H1 (cell line): ENCODE data around the gene DGKZ. TPM values are rescaled to one million over a fixed set of nuclear protein-coding genes. Genes with fewer than 3 reads are reported as not detected.

Experiments used
- CTCF ChIA-PET: fragments of 300-600 bp; sonication (Branson Sonifier 250); formaldehyde crosslinking; loops from one replicate; lab custom pipeline; 2021; ENCODE audit not compliant: partially characterized antibody; lab: Charles Lee
- POLR2A ChIA-PET: fragments of 300-600 bp; sonication (Branson Sonifier 250); formaldehyde crosslinking; loops from one replicate; lab custom pipeline; 2021; ENCODE audit warnings: inconsistent platforms; ENCODE audit not compliant: partially characterized antibody; lab: Charles Lee
- DNase-seq, 2 experiments: peaks; one replicate each; pipeline versions ENCODE4 v3.0.0 to v3.0.0-alpha.2; 2010 to 2022; ENCODE audit warnings: low spot score in 2 of 2, low read depth in 1 of 2, mixed read lengths in 1 of 2
- FAIRE-seq: peaks from 2 replicates; lab custom pipeline; 2011; peaks lifted over from hg19 to GRCh38; lab: Jason Lieb, UNC
- H2AFZ ChIP-seq: 2 replicates; pipeline ENCODE4 v1.8.1; 2012; ENCODE audit warnings: low read length, inconsistent platforms
- H2AK5ac ChIP-seq: 2 replicates; pipeline ENCODE4 v1.6.1; 2013; ENCODE audit warnings: low read depth, low read length
- H2BK120ac ChIP-seq: replicated peaks from 2 replicates; pipeline ENCODE3; 2013; ENCODE audit warnings: low read depth, low read length, inconsistent platforms
- H2BK12ac ChIP-seq: 2 replicates; pipeline ENCODE4 v1.6.1; 2013; ENCODE audit warnings: low read depth, low read length
- H2BK15ac ChIP-seq: 2 replicates; pipeline ENCODE4 v1.6.1; 2013; ENCODE audit warnings: low read length
- H2BK20ac ChIP-seq: 2 replicates; pipeline ENCODE4 v1.6.1; 2013; ENCODE audit warnings: low read length
- H2BK5ac ChIP-seq: 2 replicates; pipeline ENCODE4 v1.6.1; 2013; ENCODE audit warnings: low read depth, low read length
- H3K14ac ChIP-seq: 2 replicates; pipeline ENCODE4 v1.6.1; 2013; ENCODE audit warnings: inconsistent platforms; ENCODE audit not compliant: insufficient read length
- H3K18ac ChIP-seq: 2 replicates; pipeline ENCODE4 v1.6.1; 2013; ENCODE audit warnings: low read length; ENCODE audit errors: extremely low read depth
- H3K23ac ChIP-seq: 2 replicates; pipeline ENCODE4 v1.6.1; 2013; ENCODE audit warnings: inconsistent platforms; ENCODE audit not compliant: insufficient read length
- H3K23me2 ChIP-seq: 2 replicates; pipeline ENCODE4 v1.6.1; 2013; ENCODE audit warnings: low read depth, low read length
- H3K27ac ChIP-seq: 2 replicates; pipeline ENCODE4 v1.6.1; 2011; ENCODE audit warnings: low read depth, low read length, inconsistent platforms
- H3K27me3 ChIP-seq, 4 experiments: replicated peaks in 1 of 4; 1 replicate in 1 of 4; 2 replicates in 3 of 4; pipeline versions ENCODE4 v1.6.1 to v1.8.1; 2011 to 2013; ENCODE audit warnings: low read length in 3 of 4, mild to moderate bottlenecking in 3 of 4, inconsistent platforms in 2 of 4, mixed read lengths in 2 of 4, moderate library complexity in 1 of 4; ENCODE audit not compliant: control insufficient read depth in 3 of 4, insufficient read depth in 3 of 4; ENCODE audit errors: extremely low read depth in 1 of 4
- H3K36me3 ChIP-seq, 4 experiments: 2 replicates each; pipeline versions ENCODE4 v1.6.1 to v1.8.1; 2011 to 2013; ENCODE audit warnings: mild to moderate bottlenecking in 4 of 4, low read length in 3 of 4, moderate library complexity in 2 of 4, control low read depth in 1 of 4, inconsistent platforms in 1 of 4; ENCODE audit not compliant: insufficient read depth in 4 of 4, control insufficient read depth in 2 of 4
- H3K4ac ChIP-seq: replicated peaks from 2 replicates; pipeline ENCODE3; 2013; ENCODE audit warnings: low read length, low read depth, mixed read lengths, inconsistent platforms; ENCODE audit not compliant: insufficient read length
- H3K4me1 ChIP-seq, 4 experiments: replicated peaks in 1 of 4; 1 replicate in 1 of 4; 2 replicates in 3 of 4; pipeline versions ENCODE4 v1.6.1 to v1.8.1; 2011 to 2013; ENCODE audit warnings: low read length in 3 of 4, inconsistent platforms in 2 of 4, mixed read lengths in 1 of 4; ENCODE audit not compliant: insufficient read depth in 4 of 4, control insufficient read depth in 3 of 4
- H3K4me2 ChIP-seq, 2 experiments: 2 replicates each; pipeline versions ENCODE4 v1.6.1 to v1.8.1; 2011 to 2013; ENCODE audit warnings: low read depth in 2 of 2, low read length in 2 of 2, control low read depth in 1 of 2, inconsistent platforms in 1 of 2, mild to moderate bottlenecking in 1 of 2; ENCODE audit not compliant: insufficient read depth in 1 of 2
- H3K4me3 ChIP-seq, 4 experiments: fragments of 200-600, 300-600 bp in 1 of 4; sonication (generic), shearing (Covaris generic), sonication (Bioruptor Twin) in 1 of 4; 2 replicates each; pipeline versions ENCODE4 v1.5.1 to v1.8.1; 2011 to 2016; ENCODE audit warnings: low read length in 4 of 4, low read depth in 3 of 4, control low read depth in 2 of 4, inconsistent platforms in 2 of 4, mild to moderate bottlenecking in 2 of 4, mixed read lengths in 1 of 4, moderate library complexity in 1 of 4; ENCODE audit not compliant: insufficient read depth in 2 of 4; ENCODE audit errors: extremely low read depth in 1 of 4
- H3K56ac ChIP-seq: replicated peaks from 2 replicates; pipeline ENCODE3; 2013; ENCODE audit warnings: low read depth, mild to moderate bottlenecking, mixed read lengths, low read length, inconsistent platforms; ENCODE audit not compliant: insufficient read length
- H3K79me1 ChIP-seq: 2 replicates; pipeline ENCODE4 v1.6.1; 2013; ENCODE audit warnings: low read depth, low read length, control low read depth
- H3K79me2 ChIP-seq, 2 experiments: 2 replicates each; pipeline versions ENCODE4 v1.6.1 to v1.8.1; 2012 to 2013; ENCODE audit warnings: low read length in 2 of 2, mild to moderate bottlenecking in 2 of 2, inconsistent platforms in 1 of 2; ENCODE audit not compliant: insufficient read depth in 2 of 2, control insufficient read depth in 1 of 2
- H3K9ac ChIP-seq, 4 experiments: replicated peaks in 1 of 4; 1 replicate in 1 of 4; 2 replicates in 3 of 4; pipeline versions ENCODE4 v1.6.1 to v1.8.1; 2011 to 2013; ENCODE audit warnings: low read depth in 3 of 4, low read length in 3 of 4, control low read depth in 2 of 4, mild to moderate bottlenecking in 2 of 4, moderate library complexity in 2 of 4, inconsistent platforms in 1 of 4; ENCODE audit errors: extremely low read depth in 1 of 4
- H3K9me3 ChIP-seq, 2 experiments: 2 replicates each; pipeline versions ENCODE4 v1.6.1 to v1.8.1; 2012 to 2013; ENCODE audit warnings: mild to moderate bottlenecking in 2 of 2, moderate library complexity in 2 of 2, control low read depth in 1 of 2, inconsistent platforms in 1 of 2, low read depth in 1 of 2, low read length in 1 of 2, mixed read lengths in 1 of 2; ENCODE audit not compliant: insufficient read depth in 2 of 2
- H4K20me1 ChIP-seq, 2 experiments: replicated peaks in 1 of 2; 2 replicates each; pipeline versions ENCODE3 to v1.8.1; 2011 to 2013; ENCODE audit warnings: inconsistent platforms in 2 of 2, low read length in 2 of 2, mild to moderate bottlenecking in 1 of 2; ENCODE audit not compliant: insufficient read depth in 2 of 2, control insufficient read depth in 1 of 2
- H4K5ac ChIP-seq: 2 replicates; pipeline ENCODE4 v1.6.1; 2013; ENCODE audit warnings: low read length, low read depth, mixed read lengths, inconsistent platforms; ENCODE audit not compliant: insufficient read length
- H4K8ac ChIP-seq: 2 replicates; pipeline ENCODE4 v1.8.0; 2013; ENCODE audit warnings: mild to moderate bottlenecking, moderate library complexity, low read length, inconsistent platforms; ENCODE audit not compliant: insufficient read depth; ENCODE audit errors: extremely low read depth
- H4K91ac ChIP-seq: replicated peaks from 2 replicates; pipeline ENCODE3; 2013; ENCODE audit warnings: low read length, mixed read lengths, inconsistent platforms; ENCODE audit not compliant: insufficient read length
- WGBS, 2 experiments: shearing (Covaris generic) in 1 of 2; methylation state at CpG; one replicate each; pipeline versions ENCODE4 v1.1.6 to v1.1.7; 2013 to 2015; ENCODE audit warnings: low lambda C conversion rate in 2 of 2, mixed read lengths in 2 of 2, inconsistent platforms in 1 of 2, low coverage in 1 of 2, missing lambda C conversion rate in 1 of 2; ENCODE audit not compliant: insufficient replicate concordance in 2 of 2, insufficient coverage in 1 of 2, insufficient read length in 1 of 2; ENCODE audit errors: extremely low coverage in 1 of 2, missing lambda C conversion rate in 1 of 2; 5-methylcytosine and 5-hydroxymethylcytosine counted together
- polyA plus RNA-seq, 7 experiments: library from polyadenylated mRNA; depleted of rRNA in 3 of 7; stranded (reverse) in 5 of 7; unstranded in 2 of 7; fragments of >200 nt in 5 of 7; fragments of 200-250 nt in 2 of 7; gene quantifications; 1 replicate in 5 of 7; 2 replicates in 1 of 7; 4 replicates in 1 of 7; pipeline versions ENCODE4 v1.2.1 to v1.2.3, GENCODE V29; 2011 to 2013; ENCODE audit warnings: missing spikeins in 2 of 7, mixed read lengths in 2 of 7
- total RNA-seq: library from RNA; stranded (reverse); fragmentation: NEBNext Ultra II Directional; extraction: Animal tissue kit (Norgen Biotek cat#: 25700); gene quantifications from 2 replicates; pipeline ENCODE4 v1.2.1, GENCODE V29; 2021

The DGKZ gene
- total and polyA plus RNA-seq, 2 of the 8 experiments (the other 6 are each of a cell fraction or from before 2014, with no cell fraction given), result 84.4 to 184 TPM

DNA sequence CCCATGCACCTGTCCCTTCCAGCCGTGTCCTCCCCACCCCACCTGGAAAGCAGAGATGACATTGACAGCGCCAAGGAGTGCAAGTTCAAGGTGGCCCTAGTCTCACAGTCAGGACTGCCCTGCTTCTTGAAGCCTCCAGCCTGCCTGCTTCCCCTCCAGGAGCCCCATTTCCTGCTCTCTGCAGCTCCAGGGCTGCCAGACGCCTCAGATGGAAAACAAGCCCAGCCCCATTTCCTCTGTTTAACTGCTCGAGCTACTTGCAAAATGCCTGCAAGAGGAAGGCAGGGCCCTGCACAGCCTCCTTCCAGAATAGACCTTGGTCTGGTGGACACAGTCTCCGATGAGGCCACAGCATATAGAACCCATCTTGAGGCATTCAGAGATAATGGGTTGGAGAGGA, 5.0 kb upstream of the DGKZ start:
- H3K56ac ChIP-seq, result no peak overlapping the region
- WGBS, 2 experiments, result 77% methylated on average over 5 of the region's 5 CpGs; no CpG with 5 or more reads in 1 of the 2 experiments
- peak overlapping the region; percentile 85 for H3K18ac ChIP-seq
- H4K8ac ChIP-seq, result no peak overlapping the region
- peak overlapping the region; percentile 83; the same call in 1 of the 2 replicates for H2BK20ac ChIP-seq
- no peaks in the 10 kb centered on the region for H3K9me3 ChIP-seq
- peak overlapping the region; percentile 90 for H2BK15ac ChIP-seq
- H3K27ac ChIP-seq, result no peak overlapping the region
- no peak overlapping the region for H3K14ac ChIP-seq
- peaks cover 0 to 7% (median 4%) of the 10 kb centered on the region in 4 experiments; a peak in 1 of 7 replicates for H3K27me3 ChIP-seq
- H2AK5ac ChIP-seq, result peak overlapping the region; percentile 54; the same call in 1 of the 2 replicates
- DNase-seq (no peak), FAIRE-seq (no peak)
- no peaks in the 10 kb centered on the region for H3K79me2 ChIP-seq
- H2AFZ ChIP-seq, result no peak overlapping the region
- no peaks in the 10 kb centered on the region for H4K20me1 ChIP-seq
- H2BK12ac ChIP-seq, result peak overlapping the region; percentile 99; the same call in 1 of the 2 replicates
- no peak overlapping the region for H3K4me3 ChIP-seq
- no peaks in the 10 kb centered on the region for H3K36me3 ChIP-seq
- H3K9ac ChIP-seq, result no peak overlapping the region
- H4K91ac ChIP-seq, result peak overlapping the region; percentile 89
- ChIA-PET POLR2A (interaction anchor here (0.6 to 1.7 kb wide), 5 partner anchors 8 to 99 kb away, joined by 3 to 5 read pairs (median 4); no protein-coding TSS in a partner anchor), CTCF (interaction anchor here (0.9 to 44.5 kb wide), 6 partner anchors 0 to 47 kb away, joined by 3 to 1004 read pairs (median 21); partner anchors contain the start of genes DGKZ and MDK)
- H2BK5ac ChIP-seq, result peak overlapping the region; percentile 55; the same call in 1 of the 2 replicates
- H3K4me2 ChIP-seq, result peak overlapping the region; percentile 8 to 11; a peak in 2 of 4 replicates
- H3K23ac ChIP-seq, result no peak overlapping the region
- H3K79me1 ChIP-seq, result 0 out of 2 replicates have a peak, but pooled peaks cover 3% of the 10 kb centered on the region
- no peak overlapping the region for H3K4ac ChIP-seq
- no peak overlapping the region for H4K5ac ChIP-seq
- H3K4me1 ChIP-seq, result peaks cover 42 to 63% (median 50%) of the 10 kb centered on the region in 4 experiments
- peaks cover 7% of the 10 kb centered on the region; the same call in 1 of the 2 replicates for H3K23me2 ChIP-seq
- H2BK120ac ChIP-seq, result no peak overlapping the region
